Activated CD4-positive, CD25-positive, alpha-beta regulatory T cell treated with anti-CD3 and anti-CD28 coated beads, Interleukin-2, amount 50 U/mL, for 16 hours (primary cell): Measurements from ENCODE around the gene SHISAL2A.
A peak's percentile ranks its signal among the peaks of the same experiment; 100 is the strongest.

Experiments used
- DNase-seq: peaks from one replicate; pipeline ENCODE4 v3.0.0-alpha.2; 2020; ENCODE audit warnings: low read depth, low spot score

Gene SHISAL2A

GRCh38 chr1:52621950-52622349 lies 11.0 kb upstream of the SHISAL2A start:
- no peak for DNase-seq

GRCh38 chr1:52623812-52624211 lies 9.2 kb upstream of the SHISAL2A start:
- DNase-seq = no peak

GRCh38 chr1:52627028-52627427 lies 5.9 kb upstream of the SHISAL2A start:
- DNase-seq = no peak

- DNase-seq = no peak
Measured at GRCh38 chr1:52628614-52629324, 4.2 kb upstream of the SHISAL2A start.

GRCh38 chr1:52629325-52629643 lies 3.7 kb upstream of the SHISAL2A start:
- DNase-seq = no peak

- DNase-seq = no peak
Measured at GRCh38 chr1:52629667-52630066, 3.3 kb upstream of the SHISAL2A start.

GRCh38 chr1:52631759-52632331 lies 1.1 kb upstream of the SHISAL2A start:
- DNase-seq = no peak

GRCh38 chr1:52633291-52633754 lies 355 bp downstream of the SHISAL2A start:
- DNase-seq = no peak

GRCh38 chr1:52634111-52634510 lies 1.1 kb downstream of the SHISAL2A start:
- DNase-seq = no peak

GRCh38 chr1:52635321-52636089 lies 2.5 kb downstream of the SHISAL2A start:
- no peak for DNase-seq

GRCh38 chr1:52636721-52637695 lies 4.0 kb downstream of the SHISAL2A start:
- peak; percentile 20 for DNase-seq

GRCh38 chr1:52637946-52638345 lies 5.0 kb downstream of the SHISAL2A start:
- no peak for DNase-seq

- DNase-seq = no peak
Measured at GRCh38 chr1:52640697-52641096, 7.7 kb downstream of the SHISAL2A start.

- DNase-seq = no peak
Measured at GRCh38 chr1:52641307-52641706, 8.3 kb downstream of the SHISAL2A start.

- no peak for DNase-seq
Measured at GRCh38 chr1:52645261-52645660, 12.3 kb downstream of the SHISAL2A start.

GRCh38 chr1:52651904-52652303 lies 18.9 kb downstream of the SHISAL2A start:
- DNase-seq = no peak

- no peak for DNase-seq
Measured at GRCh38 chr1:52653207-52653849, 20.4 kb downstream of the SHISAL2A start.

- no peak for DNase-seq
Measured at GRCh38 chr1:52654063-52654462, 21.1 kb downstream of the SHISAL2A start.

- DNase-seq = no peak
Measured at GRCh38 chr1:52657702-52658101, 24.7 kb downstream of the SHISAL2A start.

GRCh38 chr1:52658795-52659194 lies 25.8 kb downstream of the SHISAL2A start:
- no peak for DNase-seq

GRCh38 chr1:52659356-52659755 lies 26.4 kb downstream of the SHISAL2A start:
- no peak for DNase-seq
